Measurements from ENCODE around the gene LRP5. TPM values are rescaled to one million over a fixed set of nuclear protein-coding genes. Genes with fewer than 3 reads are reported as not detected.

LRP5 gene
- total RNA-seq, 1 experiment from 2014 or later: 48.8 TPM

- POLR2A ChIA-PET: interaction anchor here (0.8 kb wide), 1 partner anchor 32 kb away, joined by 4 read pairs; no protein-coding TSS in a partner anchor
- no peak overlapping the region for H3K27ac Mint-ChIP-seq
- peaks cover 11% of the 10 kb centered on the region for H3K9me3 Mint-ChIP-seq
- H3K36me3 Mint-ChIP-seq: no peaks in the 10 kb centered on the region
- H3K27me3 Mint-ChIP-seq (ENCODE audit: low read depth): no peaks in the 10 kb centered on the region
- peaks cover 34% of the 10 kb centered on the region for H3K4me1 Mint-ChIP-seq
- CTCF ChIA-PET: no interaction called here
- ATAC-seq (no peak), DNase-seq (ENCODE audit: low spot score) (no peak)
- TF ChIP-seq NR1H2 (CRISPR knock-in tag; IDR thresholded peaks at IDR 0.05) (no peak), ZBTB21 (CRISPR knock-in tag; IDR thresholded peaks at IDR 0.05; ENCODE audit: borderline replicate concordance) (no peak), SP1 (CRISPR knock-in tag; conservative IDR thresholded peaks at IDR 0.05) (no peak), ZNF232 (CRISPR knock-in tag; IDR thresholded peaks at IDR 0.05) (no peak), AFF4 (CRISPR knock-in tag; IDR thresholded peaks at IDR 0.05; ENCODE audit: borderline replicate concordance) (no peak), HMGA2 (CRISPR knock-in tag; IDR thresholded peaks at IDR 0.05) (no peak), USF2 (CRISPR knock-in tag; IDR thresholded peaks at IDR 0.05) (no peak), MAX (CRISPR knock-in tag; IDR thresholded peaks at IDR 0.05) (no peak), ATF3 (CRISPR knock-in tag; conservative IDR thresholded peaks at IDR 0.05) (no peak), ZNF281 (CRISPR knock-in tag; IDR thresholded peaks at IDR 0.05) (no peak), FOXP1 (CRISPR knock-in tag; IDR thresholded peaks at IDR 0.05; ENCODE audit: borderline replicate concordance) (no peak), NFE2L1 (CRISPR knock-in tag; IDR thresholded peaks at IDR 0.05) (no peak), TEAD1 (CRISPR knock-in tag; IDR thresholded peaks at IDR 0.05) (no peak), GABPB1 (CRISPR knock-in tag; IDR thresholded peaks at IDR 0.05) (no peak), CREM (CRISPR knock-in tag; IDR thresholded peaks at IDR 0.05) (no peak), TEAD4 (CRISPR knock-in tag; IDR thresholded peaks at IDR 0.05) (no peak), SMAD4 (CRISPR knock-in tag; IDR thresholded peaks at IDR 0.05) (no peak), RORB (CRISPR knock-in tag; IDR thresholded peaks at IDR 0.05) (no peak)
- no peak overlapping the region for H3K4me3 Mint-ChIP-seq
Measured at GRCh38 chr11:68495872-68496271, 183.5 kb downstream of the LRP5 start.

GRCh38 chr11:68497761-68498160, 185.4 kb downstream of the LRP5 start:
- POLR2A ChIA-PET: interaction anchor here (0.6 kb wide), 1 partner anchor 12 kb away, joined by 4 read pairs; no protein-coding TSS in a partner anchor
- Mint-ChIP-seq H3K27ac (no peak overlapping the region), H3K4me3 (no peak overlapping the region), H3K9me3 (peaks cover 11% of the 10 kb centered on the region), H3K4me1 (peaks cover 41% of the 10 kb centered on the region), H3K27me3 (ENCODE audit: low read depth) (no peaks in the 10 kb centered on the region), H3K36me3 (no peaks in the 10 kb centered on the region)
- ATAC-seq: no peak
- TF ChIP-seq E2F5 (CRISPR knock-in tag; IDR thresholded peaks at IDR 0.05) (no peak), ZNF416 (CRISPR knock-in tag; IDR thresholded peaks at IDR 0.05) (no peak), MYBL2 (CRISPR knock-in tag; IDR thresholded peaks at IDR 0.05) (no peak), ZNF138 (CRISPR knock-in tag; conservative IDR thresholded peaks at IDR 0.05) (no peak), ESRRA (CRISPR knock-in tag; IDR thresholded peaks at IDR 0.05; ENCODE audit: borderline replicate concordance) (no peak)
- CTCF ChIA-PET: no interaction called here
- DNase-seq (ENCODE audit: low spot score): no peak

Data from WTC11 (cell line).